MM.1S (cell line): ENCODE data around the gene CDH4.

Experiments used
- DNase-seq: peaks from one replicate; pipeline ENCODE4 v3.0.0-alpha.2; 2015
- H2AFZ ChIP-seq: fragments of 300-600 bp; sonication (generic); 2 replicates; pipeline ENCODE4 v1.6.0; 2016; ENCODE audit warnings: antibody characterized with exemption, low read length
- H3F3A ChIP-seq: fragments of 300-600 bp; sonication (generic); 2 replicates; pipeline ENCODE4 v1.6.1; 2016; ENCODE audit warnings: mild to moderate bottlenecking, antibody characterized with exemption, low read length, moderate library complexity, mixed read lengths; ENCODE audit not compliant: insufficient read depth
- H3K27ac ChIP-seq: fragments of 300-600 bp; sonication (generic); 2 replicates; pipeline ENCODE4 v1.5.1; 2016; ENCODE audit warnings: mild to moderate bottlenecking, low read length
- H3K27me3 ChIP-seq: fragments of 300-600 bp; sonication (generic); replicated peaks from 2 replicates; pipeline ENCODE4 v1.6.0; 2016; ENCODE audit warnings: low read length; ENCODE audit not compliant: insufficient read depth
- H3K36me3 ChIP-seq: fragments of 300-600 bp; sonication (generic); replicated peaks from 2 replicates; pipeline ENCODE4 v1.6.1; 2016; ENCODE audit warnings: mild to moderate bottlenecking, low read length, mixed read lengths; ENCODE audit not compliant: insufficient read depth
- H3K4me1 ChIP-seq: fragments of 300-600 bp; sonication (generic); 2 replicates; pipeline ENCODE4 v1.6.1; 2016; ENCODE audit warnings: low read length, mixed read lengths
- H3K4me2 ChIP-seq: fragments of 300-600 bp; sonication (generic); 2 replicates; pipeline ENCODE4 v1.6.0; 2016; ENCODE audit warnings: low read depth, low read length
- H3K4me3 ChIP-seq: fragments of 300-600 bp; sonication (generic); 2 replicates; pipeline ENCODE4 v1.5.1; 2016; ENCODE audit warnings: low read length, mixed read lengths
- H3K79me2 ChIP-seq: fragments of 300-600 bp; sonication (generic); 2 replicates; pipeline ENCODE4 v1.6.1; 2016; ENCODE audit warnings: mixed run types, low read length, mixed read lengths
- H3K9ac ChIP-seq: fragments of 300-600 bp; sonication (generic); 2 replicates; pipeline ENCODE4 v1.6.1; 2016; ENCODE audit warnings: low read length, mixed read lengths
- H3K9me2 ChIP-seq: fragments of 300-600 bp; sonication (generic); replicated peaks from 2 replicates; pipeline ENCODE4 v1.6.1; 2016; ENCODE audit warnings: mild to moderate bottlenecking, low read length, mixed read lengths; ENCODE audit not compliant: insufficient read depth
- H3K9me3 ChIP-seq: fragments of 300-600 bp; sonication (generic); replicated peaks from 2 replicates; pipeline ENCODE4 v1.6.1; 2016; ENCODE audit warnings: mild to moderate bottlenecking, low read length, mixed read lengths; ENCODE audit not compliant: insufficient read depth
- H4K20me1 ChIP-seq: fragments of 300-600 bp; sonication (generic); 2 replicates; pipeline ENCODE4 v1.6.1; 2016; ENCODE audit warnings: mild to moderate bottlenecking, low read length, moderate library complexity, mixed read lengths; ENCODE audit not compliant: insufficient read depth
- EZH2 ChIP-seq: fragments of 300-600 bp; sonication (generic); optimal IDR thresholded peaks from 2 replicates; pipeline ENCODE3; 2017; ENCODE audit warnings: low read depth, mild to moderate bottlenecking, antibody characterized with exemption, low read length, mixed read lengths
- EZH2phosphoT487 ChIP-seq: fragments of 300-600 bp; sonication (generic); IDR thresholded peaks from 2 replicates; pipeline ENCODE4 v1.6.1; 2018; ENCODE audit warnings: antibody characterized with exemption, low read length
- TF ChIP-seq, protein P1 (sequence below): fragments of 300-600 bp; sonication (generic); IDR thresholded peaks from 2 replicates; pipeline ENCODE4 v1.5.1; 2016; ENCODE audit warnings: antibody characterized with exemption, low read length, mixed read lengths

CDH4 gene

GRCh38 chr20:61260905-61261304, 8.8 kb downstream of the CDH4 start:
- H3F3A ChIP-seq = no peaks in the 10 kb centered on the region
- TF ChIP-seq, protein P1, sequence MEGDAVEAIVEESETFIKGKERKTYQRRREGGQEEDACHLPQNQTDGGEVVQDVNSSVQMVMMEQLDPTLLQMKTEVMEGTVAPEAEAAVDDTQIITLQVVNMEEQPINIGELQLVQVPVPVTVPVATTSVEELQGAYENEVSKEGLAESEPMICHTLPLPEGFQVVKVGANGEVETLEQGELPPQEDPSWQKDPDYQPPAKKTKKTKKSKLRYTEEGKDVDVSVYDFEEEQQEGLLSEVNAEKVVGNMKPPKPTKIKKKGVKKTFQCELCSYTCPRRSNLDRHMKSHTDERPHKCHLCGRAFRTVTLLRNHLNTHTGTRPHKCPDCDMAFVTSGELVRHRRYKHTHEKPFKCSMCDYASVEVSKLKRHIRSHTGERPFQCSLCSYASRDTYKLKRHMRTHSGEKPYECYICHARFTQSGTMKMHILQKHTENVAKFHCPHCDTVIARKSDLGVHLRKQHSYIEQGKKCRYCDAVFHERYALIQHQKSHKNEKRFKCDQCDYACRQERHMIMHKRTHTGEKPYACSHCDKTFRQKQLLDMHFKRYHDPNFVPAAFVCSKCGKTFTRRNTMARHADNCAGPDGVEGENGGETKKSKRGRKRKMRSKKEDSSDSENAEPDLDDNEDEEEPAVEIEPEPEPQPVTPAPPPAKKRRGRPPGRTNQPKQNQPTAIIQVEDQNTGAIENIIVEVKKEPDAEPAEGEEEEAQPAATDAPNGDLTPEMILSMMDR = no peak
- TF ChIP-seq EZH2phosphoT487 = no peak
- H2AFZ ChIP-seq = no peak overlapping the region
- no peak overlapping the region for H3K4me3 ChIP-seq
- no peaks in the 10 kb centered on the region for H3K9me3 ChIP-seq
- no peak overlapping the region for H3K4me2 ChIP-seq
- no peaks in the 10 kb centered on the region for H3K79me2 ChIP-seq
- H3K9me2 ChIP-seq = no peaks in the 10 kb centered on the region
- no peaks in the 10 kb centered on the region for H3K4me1 ChIP-seq
- H4K20me1 ChIP-seq = no peaks in the 10 kb centered on the region
- H3K27me3 ChIP-seq = peaks cover 45% of the 10 kb centered on the region
- H3K27ac ChIP-seq = no peak overlapping the region
- no peaks in the 10 kb centered on the region for H3K36me3 ChIP-seq
- no peak overlapping the region for H3K9ac ChIP-seq
- no peak for DNase-seq

DNA sequence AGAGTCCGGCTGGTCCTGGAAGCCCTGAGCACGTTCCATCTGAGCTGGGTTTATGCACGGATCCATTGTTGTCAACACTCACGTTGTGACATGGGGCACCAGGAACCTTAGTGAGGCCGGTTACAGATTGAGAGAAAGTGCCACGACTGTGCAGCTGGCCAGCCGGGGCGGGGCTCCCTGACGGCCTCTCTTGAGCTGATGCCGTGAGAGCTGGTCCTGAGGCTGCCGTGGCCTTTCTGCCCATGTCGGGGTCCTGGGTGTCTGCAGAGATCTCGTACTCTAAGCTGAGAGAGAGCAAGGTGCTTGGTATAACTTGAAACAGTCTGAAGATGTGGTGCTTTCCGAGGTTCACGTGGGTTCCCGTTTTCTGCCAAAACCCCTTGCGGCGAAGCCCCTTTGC, 10.0 kb downstream of the CDH4 start:
- Histone ChIP-seq H3K4me3 (no peak overlapping the region), H3F3A (no peaks in the 10 kb centered on the region), H3K9me3 (no peaks in the 10 kb centered on the region), H3K4me1 (no peaks in the 10 kb centered on the region), H3K27me3 (peaks cover 52% of the 10 kb centered on the region), H3K79me2 (no peaks in the 10 kb centered on the region), H3K9me2 (no peaks in the 10 kb centered on the region), H3K9ac (no peak overlapping the region), H3K4me2 (no peak overlapping the region), H4K20me1 (no peaks in the 10 kb centered on the region), H2AFZ (no peak overlapping the region), H3K27ac (no peak overlapping the region), H3K36me3 (no peaks in the 10 kb centered on the region)
- no peak for DNase-seq
- no peak for TF ChIP-seq EZH2

- Histone ChIP-seq H3K27me3 (peaks cover 57% of the 10 kb centered on the region), H3K4me3 (no peak overlapping the region), H3K4me1 (no peaks in the 10 kb centered on the region), H3K27ac (no peak overlapping the region), H3K9ac (no peak overlapping the region), H3K79me2 (no peaks in the 10 kb centered on the region), H3F3A (no peaks in the 10 kb centered on the region), H3K36me3 (no peaks in the 10 kb centered on the region), H2AFZ (no peak overlapping the region), H4K20me1 (no peaks in the 10 kb centered on the region), H3K9me2 (no peaks in the 10 kb centered on the region), H3K4me2 (no peak overlapping the region), H3K9me3 (no peaks in the 10 kb centered on the region)
- TF ChIP-seq, protein P1 = no peak
- no peak for TF ChIP-seq EZH2phosphoT487
- TF ChIP-seq EZH2 = no peak
- DNase-seq = no peak
These were observed 10.5 kb downstream of the CDH4 start for GRCh38 chr20:61262514-61262913.

DNA sequence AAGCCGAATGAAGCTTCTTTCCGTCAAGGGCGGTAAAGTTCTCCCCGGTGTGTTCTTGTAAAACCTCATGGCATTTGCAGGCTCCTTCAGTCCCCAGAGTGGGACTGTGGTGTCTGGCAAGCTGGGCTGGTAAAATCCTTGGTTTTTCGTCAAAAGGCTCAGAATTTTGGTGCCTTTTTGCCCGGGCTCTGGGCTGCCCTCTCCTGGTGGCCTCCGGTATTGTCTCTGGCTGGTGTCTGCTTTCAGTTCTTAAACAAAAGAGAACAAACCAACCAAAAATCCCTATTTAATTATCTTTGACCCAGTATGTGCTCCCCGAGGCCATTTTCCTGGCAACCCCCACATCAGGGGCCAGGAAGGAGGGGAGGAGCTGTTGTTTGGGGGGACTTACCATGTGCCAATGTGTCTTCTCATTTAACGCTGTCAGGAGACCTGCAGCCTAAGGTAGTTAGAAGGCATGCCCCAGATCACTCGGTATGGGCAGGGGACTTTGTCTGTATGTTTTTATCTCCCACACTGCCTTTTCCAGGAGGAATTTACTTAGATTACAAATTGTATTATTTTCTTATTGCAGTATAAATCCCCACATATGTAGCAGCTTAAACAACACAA, 11.1 kb downstream of the CDH4 start:
- Histone ChIP-seq H3K9me3 (no peaks in the 10 kb centered on the region), H3K36me3 (no peaks in the 10 kb centered on the region), H3K9me2 (no peaks in the 10 kb centered on the region), H3F3A (no peaks in the 10 kb centered on the region), H3K27me3 (peaks cover 63% of the 10 kb centered on the region), H3K9ac (no peak overlapping the region), H3K4me2 (peak overlapping the region; percentile 40; the same call in 1 of the 2 replicates), H2AFZ (no peak overlapping the region), H3K4me3 (no peak overlapping the region), H4K20me1 (no peaks in the 10 kb centered on the region), H3K4me1 (no peaks in the 10 kb centered on the region), H3K27ac (no peak overlapping the region), H3K79me2 (no peaks in the 10 kb centered on the region)
- DNase-seq = peak; percentile 11
- TF ChIP-seq EZH2phosphoT487 (no peak), EZH2 (no peak)
- TF ChIP-seq, protein P1 = peak; percentile 86
